ENCODE results near the gene TGM4.
"Not testable (repeated sequence)": the region's sequence is repeated elsewhere in the genome, so short reads cannot be mapped to it uniquely, and the experiment has no call there.

DNA sequence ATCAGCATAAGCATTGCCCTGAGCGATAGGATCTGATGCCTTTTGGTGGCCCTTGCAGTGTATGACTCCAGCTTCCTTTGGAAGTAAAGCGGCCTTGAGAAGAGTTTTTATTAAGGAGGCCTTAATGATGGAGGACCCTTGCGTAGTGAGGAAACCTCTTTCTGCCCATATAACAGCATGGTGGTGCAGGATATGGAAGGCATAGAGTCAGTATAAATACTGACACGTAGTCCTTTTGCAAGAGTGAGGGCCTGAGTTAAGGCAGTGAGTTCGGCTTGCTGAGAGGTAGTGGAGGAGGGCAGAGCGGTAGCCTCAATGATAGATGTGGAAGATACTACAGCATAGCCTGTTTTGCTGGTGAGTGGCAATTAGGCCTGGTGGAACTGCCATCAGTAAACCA, 17.7 kb upstream of the TGM4 start:
- TF ChIP-seq, protein P1, sequence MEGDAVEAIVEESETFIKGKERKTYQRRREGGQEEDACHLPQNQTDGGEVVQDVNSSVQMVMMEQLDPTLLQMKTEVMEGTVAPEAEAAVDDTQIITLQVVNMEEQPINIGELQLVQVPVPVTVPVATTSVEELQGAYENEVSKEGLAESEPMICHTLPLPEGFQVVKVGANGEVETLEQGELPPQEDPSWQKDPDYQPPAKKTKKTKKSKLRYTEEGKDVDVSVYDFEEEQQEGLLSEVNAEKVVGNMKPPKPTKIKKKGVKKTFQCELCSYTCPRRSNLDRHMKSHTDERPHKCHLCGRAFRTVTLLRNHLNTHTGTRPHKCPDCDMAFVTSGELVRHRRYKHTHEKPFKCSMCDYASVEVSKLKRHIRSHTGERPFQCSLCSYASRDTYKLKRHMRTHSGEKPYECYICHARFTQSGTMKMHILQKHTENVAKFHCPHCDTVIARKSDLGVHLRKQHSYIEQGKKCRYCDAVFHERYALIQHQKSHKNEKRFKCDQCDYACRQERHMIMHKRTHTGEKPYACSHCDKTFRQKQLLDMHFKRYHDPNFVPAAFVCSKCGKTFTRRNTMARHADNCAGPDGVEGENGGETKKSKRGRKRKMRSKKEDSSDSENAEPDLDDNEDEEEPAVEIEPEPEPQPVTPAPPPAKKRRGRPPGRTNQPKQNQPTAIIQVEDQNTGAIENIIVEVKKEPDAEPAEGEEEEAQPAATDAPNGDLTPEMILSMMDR (IDR thresholded peaks at IDR 0.05 in 4 of 5, conservative IDR thresholded peaks at IDR 0.05 in 1 of 5): not testable (repeated sequence)
- TF ChIP-seq POLR2A (IDR thresholded peaks at IDR 0.05): not testable (repeated sequence)

Data from gastrocnemius medialis (tissue), 4 donors.